ENCODE results near the gene NCOA6. TPM values are rescaled to one million over a fixed set of nuclear protein-coding genes. Genes with fewer than 3 reads are reported as not detected.

Gene NCOA6
- total RNA-seq, 1 experiment from 2014 or later = 9.8 TPM

- no peak for ATAC-seq
- H3K9me2 ChIP-seq (replicated peaks; ENCODE audit: low read length) = no peaks in the 10 kb centered on the region
- peaks cover 21% of the 10 kb centered on the region for H3K36me3 ChIP-seq (ENCODE audit: low read depth, low read length)
- H3K4me3 ChIP-seq (ENCODE audit: low read length) = no peak overlapping the region
- intact Hi-C loops (cut with micrococcal nuclease) = no loop called here
- H3K9ac ChIP-seq (ENCODE audit: low read length) = no peak overlapping the region
- no peaks in the 10 kb centered on the region for H3K9me3 ChIP-seq (ENCODE audit: low read length)
- H3K4me2 ChIP-seq (ENCODE audit: low read length) = no peak overlapping the region
- no peaks in the 10 kb centered on the region for H3K79me2 ChIP-seq (ENCODE audit: low read length)
- TF ChIP-seq EZH2 (IDR thresholded peaks at IDR 0.05; ENCODE audit: low read length, unreplicated experiment) = no peak
- no peak for TF ChIP-seq EZH2phosphoT487 (IDR thresholded peaks at IDR 0.05; ENCODE audit: borderline replicate concordance, low read length)
- no peak for TF ChIP-seq CTCF (conservative IDR thresholded peaks at IDR 0.05; ENCODE audit: low read depth, low read length)
- no TSS peak for BruUV-seq (replicated peaks)
- no peaks in the 10 kb centered on the region for H3F3A ChIP-seq (ENCODE audit: low read length, unreplicated experiment)
- no peak for DNase-seq
- no peaks in the 10 kb centered on the region for H4K20me1 ChIP-seq (ENCODE audit: low read length)
- CTCF ChIA-PET = no interaction called here
- POLR2A ChIA-PET (ENCODE audit: unreplicated experiment) = no interaction called here
- H2AFZ ChIP-seq (ENCODE audit: low read length) = no peak overlapping the region
- H3K27me3 ChIP-seq (ENCODE audit: low read length) = no peaks in the 10 kb centered on the region
- H3K27ac ChIP-seq (ENCODE audit: low read length) = no peak overlapping the region
- no peaks in the 10 kb centered on the region for H3K4me1 ChIP-seq (ENCODE audit: insufficient read depth, low read length)
Measured at GRCh38 chr20:34773726-34774125, 51.7 kb downstream of the NCOA6 start.

DNA sequence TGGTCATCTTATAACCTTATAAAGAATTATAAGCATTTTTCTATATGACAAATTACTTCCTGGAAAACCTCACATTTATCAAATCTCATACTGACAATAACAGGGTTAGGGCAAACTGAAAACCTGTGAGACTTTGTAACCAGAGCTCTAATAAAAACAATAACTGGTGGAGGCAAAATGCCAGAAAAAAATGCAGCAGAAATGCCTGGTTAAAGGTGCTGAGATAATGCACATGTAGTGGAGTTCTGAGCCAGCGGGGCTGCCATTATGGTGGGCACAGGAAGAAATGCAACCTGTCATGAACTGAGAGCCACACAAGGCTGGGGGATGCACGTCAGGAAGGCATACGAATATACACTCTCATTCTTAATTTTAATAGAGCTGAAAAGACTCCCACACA, 53.0 kb downstream of the NCOA6 start:
- H3K4me1 ChIP-seq (ENCODE audit: insufficient read depth, low read length) = 0 out of 2 replicates have a peak, but pooled peaks cover 5% of the 10 kb centered on the region
- H3K4me2 ChIP-seq (ENCODE audit: low read length) = no peak overlapping the region
- no peak overlapping the region for H3K9ac ChIP-seq (ENCODE audit: low read length)
- no peaks in the 10 kb centered on the region for H4K20me1 ChIP-seq (ENCODE audit: low read length)
- H3K4me3 ChIP-seq (ENCODE audit: low read length) = no peak overlapping the region
- BruUV-seq (replicated peaks) = no TSS peak
- H2AFZ ChIP-seq (ENCODE audit: low read length) = no peak overlapping the region
- H3K9me3 ChIP-seq (ENCODE audit: low read length) = no peaks in the 10 kb centered on the region
- ATAC-seq = no peak
- CTCF ChIA-PET = no interaction called here
- H3K27ac ChIP-seq (ENCODE audit: low read length) = no peak overlapping the region
- POLR2A ChIA-PET (ENCODE audit: unreplicated experiment) = interaction anchor here (0.7 kb wide), 1 partner anchor 39 kb away, joined by 3 read pairs; no protein-coding TSS in a partner anchor
- H3K9me2 ChIP-seq (replicated peaks; ENCODE audit: low read length) = no peaks in the 10 kb centered on the region
- TF ChIP-seq CTCF (conservative IDR thresholded peaks at IDR 0.05; ENCODE audit: low read depth, low read length) = no peak
- no peak for TF ChIP-seq EZH2phosphoT487 (IDR thresholded peaks at IDR 0.05; ENCODE audit: borderline replicate concordance, low read length)
- TF ChIP-seq EZH2 (IDR thresholded peaks at IDR 0.05; ENCODE audit: low read length, unreplicated experiment) = no peak
- no peaks in the 10 kb centered on the region for H3F3A ChIP-seq (ENCODE audit: low read length, unreplicated experiment)
- no peak for DNase-seq
- H3K27me3 ChIP-seq (ENCODE audit: low read length) = no peaks in the 10 kb centered on the region
- H3K36me3 ChIP-seq (ENCODE audit: low read depth, low read length) = peaks cover 28% of the 10 kb centered on the region
- no peaks in the 10 kb centered on the region for H3K79me2 ChIP-seq (ENCODE audit: low read length)
- intact Hi-C loops (cut with micrococcal nuclease) = no loop called here

GRCh38 chr20:34771680-34772081, 53.8 kb downstream of the NCOA6 start:
- CTCF ChIA-PET = no interaction called here
- intact Hi-C loops (cut with micrococcal nuclease) = no loop called here
- DNase-seq = no peak

More at GRCh38 chr20:34771680-34772081, 53.8 kb downstream of the NCOA6 start:
- H2AFZ ChIP-seq (ENCODE audit: low read length) = no peak overlapping the region
- ATAC-seq = no peak
- TF ChIP-seq CTCF (conservative IDR thresholded peaks at IDR 0.05; ENCODE audit: low read depth, low read length) = no peak
- TF ChIP-seq EZH2 (IDR thresholded peaks at IDR 0.05; ENCODE audit: low read length, unreplicated experiment) = no peak
- TF ChIP-seq EZH2phosphoT487 (IDR thresholded peaks at IDR 0.05; ENCODE audit: borderline replicate concordance, low read length) = no peak
- peaks cover 31% of the 10 kb centered on the region for H3K36me3 ChIP-seq (ENCODE audit: low read depth, low read length)
- H4K20me1 ChIP-seq (ENCODE audit: low read length) = no peaks in the 10 kb centered on the region
- H3K9me2 ChIP-seq (replicated peaks; ENCODE audit: low read length) = no peaks in the 10 kb centered on the region
- no peak overlapping the region for H3K4me3 ChIP-seq (ENCODE audit: low read length)
- no peak overlapping the region for H3K27ac ChIP-seq (ENCODE audit: low read length)
- H3K4me1 ChIP-seq (ENCODE audit: insufficient read depth, low read length) = 0 out of 2 replicates have a peak, but pooled peaks cover 5% of the 10 kb centered on the region
- H3K27me3 ChIP-seq (ENCODE audit: low read length) = no peaks in the 10 kb centered on the region
- POLR2A ChIA-PET (ENCODE audit: unreplicated experiment) = no interaction called here
- no peaks in the 10 kb centered on the region for H3K79me2 ChIP-seq (ENCODE audit: low read length)
- no peak overlapping the region for H3K9ac ChIP-seq (ENCODE audit: low read length)
- H3K4me2 ChIP-seq (ENCODE audit: low read length) = no peak overlapping the region
- H3F3A ChIP-seq (ENCODE audit: low read length, unreplicated experiment) = no peaks in the 10 kb centered on the region
- H3K9me3 ChIP-seq (ENCODE audit: low read length) = no peaks in the 10 kb centered on the region
- no TSS peak for BruUV-seq (replicated peaks)

Data from PC-3 (cell line).